Measurements from ENCODE around the gene MBP. TPM values are rescaled to one million over a fixed set of nuclear protein-coding genes. Genes with fewer than 3 reads are reported as not detected.

MBP gene
- total and polyA plus RNA-seq, 2 of the 4 experiments (the other 2 are of a cell fraction) = 0.72 to 0.90 TPM

DNA sequence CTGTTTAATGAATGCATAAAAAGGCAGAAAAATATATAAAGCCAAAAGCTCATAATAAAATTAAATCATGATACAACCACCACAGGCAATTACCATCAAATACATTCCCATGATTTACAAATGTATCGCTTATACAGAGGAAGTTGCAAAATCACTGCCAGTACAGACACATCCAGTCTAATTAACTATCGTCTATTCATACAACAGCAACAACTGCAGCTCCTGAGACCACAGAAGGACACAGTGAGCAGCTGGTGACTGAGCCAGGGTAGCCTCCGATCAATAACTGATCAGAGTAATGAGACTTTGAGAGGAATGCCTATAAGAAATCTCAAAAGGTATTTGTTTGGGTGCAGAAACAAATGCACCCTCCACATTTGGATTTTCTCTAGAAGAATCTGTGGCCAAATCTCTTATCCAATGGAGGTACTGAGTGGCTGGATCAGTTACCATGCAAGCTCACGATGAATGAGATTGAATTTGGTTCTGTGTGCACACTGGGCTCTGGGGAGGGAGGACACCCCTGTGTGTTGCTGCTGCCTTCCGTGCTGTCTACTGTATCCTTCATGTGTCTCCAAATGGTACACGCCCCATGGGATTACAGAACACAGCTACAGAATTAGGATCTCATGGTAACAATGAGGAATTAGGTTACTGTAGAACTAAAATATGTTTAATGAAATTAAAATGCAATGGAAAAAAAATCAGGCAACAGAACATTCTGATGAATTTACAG, 119.6 kb downstream of the MBP start:
- H3K9me1 ChIP-seq (ENCODE audit: insufficient read depth, low read length) = no peaks in the 10 kb centered on the region
- H3K56ac ChIP-seq (ENCODE audit: extremely low read depth, insufficient read depth, low read length) = no peak overlapping the region
- no peaks in the 10 kb centered on the region for H4K20me1 ChIP-seq (ENCODE audit: insufficient read depth, low read length)
- peaks cover 3% of the 10 kb centered on the region; the same call in 1 of the 2 replicates for H3K36me3 ChIP-seq (ENCODE audit: control insufficient read depth, insufficient read depth, low read length)
- H3K27me3 ChIP-seq (ENCODE audit: control insufficient read depth, insufficient read depth, low read length) = no peaks in the 10 kb centered on the region; the same call in 1 of the 2 replicates
- POLR2A ChIA-PET (ENCODE audit: unreplicated experiment) = no interaction called here
- TF ChIP-seq CHD1 (IDR thresholded peaks at IDR 0.05; ENCODE audit: low read depth, low read length) (no peak), MAFK (IDR thresholded peaks at IDR 0.05; ENCODE audit: low read depth, low read length) (no peak), ELK1 (IDR thresholded peaks at IDR 0.05; ENCODE audit: borderline replicate concordance, low read depth, low read length) (no peak), POLR2A (IDR thresholded peaks at IDR 0.05; ENCODE audit: low read depth, low read length) (no peak), USF2 (IDR thresholded peaks at IDR 0.05; ENCODE audit: low read depth, low read length) (no peak), FOS (IDR thresholded peaks at IDR 0.05; ENCODE audit: low read depth, low read length) (no peak), CTCF (conservative IDR thresholded peaks at IDR 0.05; ENCODE audit: low read depth, low read length) (no peak), RCOR1 (IDR thresholded peaks at IDR 0.05; ENCODE audit: insufficient replicate concordance, low read length) (no peak), NFE2L2 (IDR thresholded peaks at IDR 0.05; ENCODE audit: low read depth, low read length) (no peak)
- no peak overlapping the region for H3K9ac ChIP-seq (ENCODE audit: low read depth, low read length)
- H3K4ac ChIP-seq (ENCODE audit: low read depth, low read length) = no peak overlapping the region
- no peak for DNase-seq
- no peak overlapping the region for H3K14ac ChIP-seq (replicated peaks; ENCODE audit: low read depth, low read length)
- H2AK5ac ChIP-seq (ENCODE audit: low read depth, low read length) = no peak overlapping the region
- no peak overlapping the region for H3K4me3 ChIP-seq (ENCODE audit: insufficient read depth, low read depth, low read length)
- no peak overlapping the region for H2BK5ac ChIP-seq (ENCODE audit: low read depth, low read length, poor library complexity, severe bottlenecking)
- no peak overlapping the region for H2BK15ac ChIP-seq (ENCODE audit: low read depth, low read length)
- in situ Hi-C loops (cut with MboI; ENCODE audit: low sequenced_read_pairs) = no loop called here
- H2AK9ac ChIP-seq (replicated peaks; ENCODE audit: low read depth, low read length, poor library complexity) = no peak overlapping the region
- H3K18ac ChIP-seq (ENCODE audit: low read depth, low read length) = no peak overlapping the region
- H4K5ac ChIP-seq (ENCODE audit: low read depth, low read length) = no peak overlapping the region
- H3K9me3 ChIP-seq (ENCODE audit: control insufficient read depth, insufficient read depth, low read length) = no peaks in the 10 kb centered on the region
- WGBS, 2 experiments (ENCODE audit: extremely low coverage in 2 of 2, insufficient read length in 1 of 2) = 45% methylated on average over 2 of the region's 6 CpGs; no CpG with 5 or more reads in 1 of the 2 experiments
- H4K8ac ChIP-seq (ENCODE audit: low read depth in 2 of 2, low read length in 2 of 2) = no peak overlapping the region
- no peak overlapping the region for H3K23ac ChIP-seq (ENCODE audit: low read depth, low read length)
- H3K4me1 ChIP-seq (ENCODE audit: control insufficient read depth, insufficient read depth, low read length) = no peaks in the 10 kb centered on the region
- H3K4me2 ChIP-seq (ENCODE audit: low read depth, low read length) = no peak overlapping the region
- CTCF ChIA-PET = interaction anchor here (1.2 to 1.7 kb wide), 2 partner anchors 13 to 199 kb away, joined by 3 to 5 read pairs; no protein-coding TSS in a partner anchor
- BruUV-seq (replicated peaks) = no TSS peak
- H2BK20ac ChIP-seq (ENCODE audit: low read depth, low read length) = no peak overlapping the region
- H4K91ac ChIP-seq (ENCODE audit: insufficient read depth, low read depth, low read length) = no peak overlapping the region
- no peak overlapping the region for H3K27ac ChIP-seq (ENCODE audit: insufficient read depth, low read length)
- no peak for ATAC-seq (ENCODE audit: low read depth)
- intact Hi-C loops (cut with micrococcal nuclease) = no loop called here
- H3K79me1 ChIP-seq (ENCODE audit: low read depth in 1 of 2, low read length in 2 of 2) = no peaks in the 10 kb centered on the region
- no peak overlapping the region for H2BK120ac ChIP-seq (ENCODE audit: low read depth, low read length)
- dilution Hi-C loops (cut with HindIII; ENCODE audit: low sequenced_read_pairs, unreplicated experiment) = no loop called here
- H2AFZ ChIP-seq (replicated peaks; ENCODE audit: low read length, poor library complexity) = no peak overlapping the region

All from IMR-90 (cell line).